ENCODE data around the gene PFKFB3. TPM values are rescaled to one million over a fixed set of nuclear protein-coding genes. Genes with fewer than 3 reads are reported as not detected.

The PFKFB3 gene
- total and polyA plus RNA-seq, 12 donors: 8.4 to 72.4 (median 29.5) TPM

DNA sequence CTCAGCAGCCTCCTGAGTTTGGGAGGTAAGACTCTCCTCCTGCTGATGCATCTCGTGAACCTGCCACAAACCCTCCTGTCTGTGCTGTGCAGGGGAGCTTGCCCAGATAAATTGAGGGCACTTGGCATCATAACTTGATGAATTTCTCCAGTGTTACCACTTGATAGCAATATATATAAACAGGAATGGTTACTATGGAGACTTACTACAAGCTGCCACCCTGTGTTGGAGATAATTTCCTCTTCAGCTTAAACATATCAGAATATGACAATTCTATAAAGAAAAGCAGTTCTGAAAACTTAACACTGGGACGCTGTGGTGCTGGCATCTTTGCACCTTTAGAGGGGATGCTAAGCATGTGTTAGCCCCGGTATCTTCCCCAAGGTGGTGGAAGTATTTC, 14.9 kb downstream of the PFKFB3 start:
- DNase-seq: no peak
- Histone ChIP-seq H3K4me1 (replicated peaks in 1 of 2) (no peaks in the 10 kb centered on the region), H3K27ac (no peak overlapping the region), H3K4me3 (no peak overlapping the region), H3K27me3 (no peaks in the 10 kb centered on the region), H3K36me3 (replicated peaks in 1 of 2) (peaks cover 0 to 83% of the 10 kb centered on the region in 2 donors), H3K9me3 (replicated peaks in 1 of 3) (no peaks in the 10 kb centered on the region)
- intact Hi-C loops (cut with DNase I): loop anchor here in 1 of 2 donors (10.0 kb wide), 1 partner anchor 103 kb away; no protein-coding TSS in a partner anchor
- WGBS, 4 donors: 65 to 96% (median 79%) methylated on average over 2 to 3 of the region's 3 CpGs
- TF ChIP-seq POLR2A (IDR thresholded peaks at IDR 0.05): no peak
- TF ChIP-seq, protein P1, sequence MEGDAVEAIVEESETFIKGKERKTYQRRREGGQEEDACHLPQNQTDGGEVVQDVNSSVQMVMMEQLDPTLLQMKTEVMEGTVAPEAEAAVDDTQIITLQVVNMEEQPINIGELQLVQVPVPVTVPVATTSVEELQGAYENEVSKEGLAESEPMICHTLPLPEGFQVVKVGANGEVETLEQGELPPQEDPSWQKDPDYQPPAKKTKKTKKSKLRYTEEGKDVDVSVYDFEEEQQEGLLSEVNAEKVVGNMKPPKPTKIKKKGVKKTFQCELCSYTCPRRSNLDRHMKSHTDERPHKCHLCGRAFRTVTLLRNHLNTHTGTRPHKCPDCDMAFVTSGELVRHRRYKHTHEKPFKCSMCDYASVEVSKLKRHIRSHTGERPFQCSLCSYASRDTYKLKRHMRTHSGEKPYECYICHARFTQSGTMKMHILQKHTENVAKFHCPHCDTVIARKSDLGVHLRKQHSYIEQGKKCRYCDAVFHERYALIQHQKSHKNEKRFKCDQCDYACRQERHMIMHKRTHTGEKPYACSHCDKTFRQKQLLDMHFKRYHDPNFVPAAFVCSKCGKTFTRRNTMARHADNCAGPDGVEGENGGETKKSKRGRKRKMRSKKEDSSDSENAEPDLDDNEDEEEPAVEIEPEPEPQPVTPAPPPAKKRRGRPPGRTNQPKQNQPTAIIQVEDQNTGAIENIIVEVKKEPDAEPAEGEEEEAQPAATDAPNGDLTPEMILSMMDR (IDR thresholded peaks at IDR 0.05): no peak

DNA sequence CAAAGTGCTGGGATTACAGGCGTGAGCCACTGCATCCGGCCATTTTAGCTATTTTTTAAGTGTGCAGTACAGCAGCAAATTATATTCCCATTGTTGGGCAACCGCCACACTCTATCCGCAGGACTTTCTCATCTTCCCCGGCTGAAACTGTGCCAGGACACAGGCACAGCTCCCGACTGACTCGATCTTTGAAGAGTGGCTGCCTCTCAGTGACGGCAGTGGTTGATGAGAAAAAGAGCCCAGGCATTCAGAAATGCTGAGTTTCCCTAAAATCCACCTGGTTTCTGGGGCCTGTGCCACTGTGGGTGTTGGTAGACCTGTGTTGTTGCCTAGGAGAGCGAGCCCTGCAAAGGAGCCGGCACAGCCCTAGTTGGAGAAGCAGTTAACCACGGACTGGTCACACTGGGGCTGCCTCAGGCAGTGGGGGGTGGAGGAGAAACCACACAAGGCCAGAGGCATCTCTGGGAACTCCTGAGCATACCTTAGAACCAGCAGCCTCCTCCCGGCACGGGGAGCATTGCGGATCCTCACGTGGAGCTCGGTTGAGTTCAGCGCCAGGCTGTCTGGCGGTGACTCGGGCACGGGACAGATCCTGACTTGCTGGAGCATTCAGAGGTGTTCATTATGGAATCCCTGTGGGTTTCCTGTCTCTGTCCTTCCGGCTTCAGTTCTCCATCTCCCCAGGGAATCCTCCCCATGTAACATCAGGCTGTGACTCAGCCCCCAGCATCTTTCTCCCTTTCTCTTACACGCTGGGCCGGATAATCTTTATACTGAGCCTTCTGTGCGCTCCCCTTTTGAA, 16.2 kb downstream of the PFKFB3 start:
- H3K27ac ChIP-seq: no peak overlapping the region
- TF ChIP-seq, protein P1 (IDR thresholded peaks at IDR 0.05): no peak
- no peak for TF ChIP-seq POLR2A (IDR thresholded peaks at IDR 0.05)
- no peaks in the 10 kb centered on the region for H3K9me3 ChIP-seq (replicated peaks in 1 of 3)
- WGBS, 4 donors: 87 to 90% (median 89%) methylated on average over 18 to 24 of the region's 24 CpGs
- DNase-seq: no peak
- H3K27me3 ChIP-seq: no peaks in the 10 kb centered on the region
- H3K4me3 ChIP-seq: no peak overlapping the region
- H3K4me1 ChIP-seq (replicated peaks in 1 of 2): no peaks in the 10 kb centered on the region
- intact Hi-C loops (cut with DNase I): loop anchor here in 1 of 2 donors (10.0 kb wide), 1 partner anchor 104 kb away; no protein-coding TSS in a partner anchor
- H3K36me3 ChIP-seq (replicated peaks in 1 of 2): peaks cover 0 to 92% of the 10 kb centered on the region in 2 donors

DNA sequence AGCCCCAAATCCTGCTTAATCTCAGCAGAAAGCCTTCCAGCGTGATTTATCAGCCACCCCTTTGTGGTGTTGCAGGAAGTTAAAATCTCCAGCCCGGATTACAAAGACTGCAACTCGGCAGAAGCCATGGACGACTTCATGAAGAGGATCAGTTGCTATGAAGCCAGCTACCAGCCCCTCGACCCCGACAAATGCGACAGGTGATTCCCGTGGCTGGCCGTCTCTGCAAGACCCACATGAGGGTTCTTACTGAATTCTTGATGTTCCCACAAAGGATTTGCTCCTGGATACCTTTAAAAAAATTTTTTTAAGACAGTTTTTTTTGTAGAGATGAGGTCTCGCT, 16.7 kb downstream of the PFKFB3 start:
- Histone ChIP-seq H3K9me3 (replicated peaks in 1 of 3) (no peaks in the 10 kb centered on the region), H3K27me3 (no peaks in the 10 kb centered on the region), H3K27ac (no peak overlapping the region), H3K36me3 (replicated peaks in 1 of 2) (peaks cover 0 to 92% of the 10 kb centered on the region in 2 donors), H3K4me1 (replicated peaks in 1 of 2) (no peaks in the 10 kb centered on the region), H3K4me3 (no peak overlapping the region)
- no peak for DNase-seq
- no peak for TF ChIP-seq POLR2A (IDR thresholded peaks at IDR 0.05)
- TF ChIP-seq, protein P1 (IDR thresholded peaks at IDR 0.05): no peak
- intact Hi-C loops (cut with DNase I): loop anchor here in 1 of 2 donors (10.0 kb wide), 1 partner anchor 105 kb away; no protein-coding TSS in a partner anchor
- 90 to 92% (median 91%) methylated on average over 10 of the region's 10 CpGs for WGBS, 4 donors

DNA sequence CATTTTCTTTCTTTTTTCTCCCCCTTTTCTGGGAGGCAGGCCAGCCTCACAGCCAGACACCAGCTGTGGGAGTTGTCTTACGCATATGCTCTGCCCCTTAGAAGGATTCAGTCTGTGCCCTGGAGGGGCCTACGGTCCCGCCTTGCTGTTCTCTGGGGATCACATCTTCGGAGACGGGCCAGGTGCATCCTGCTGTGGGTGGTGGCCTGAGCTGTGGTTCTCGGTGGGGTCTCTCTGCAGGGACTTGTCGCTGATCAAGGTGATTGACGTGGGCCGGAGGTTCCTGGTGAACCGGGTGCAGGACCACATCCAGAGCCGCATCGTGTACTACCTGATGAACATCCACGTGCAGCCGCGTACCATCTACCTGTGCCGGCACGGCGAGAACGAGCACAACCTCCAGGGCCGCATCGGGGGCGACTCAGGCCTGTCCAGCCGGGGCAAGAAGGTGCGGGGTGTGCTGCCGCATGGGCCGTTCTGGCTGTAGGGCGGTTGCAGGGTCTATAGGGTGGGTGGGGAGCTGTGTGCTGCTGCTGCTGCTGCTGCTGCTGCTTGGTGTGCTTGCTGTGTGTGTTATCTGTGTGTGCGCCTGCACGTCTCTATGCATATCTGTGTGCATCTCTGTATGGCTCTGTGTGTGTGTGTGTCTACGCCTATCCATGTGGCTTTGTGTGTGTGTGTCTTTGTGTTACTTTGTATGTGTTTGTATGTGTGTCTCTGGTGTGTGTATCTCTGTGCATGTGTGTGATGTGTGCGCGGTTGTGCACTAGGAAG, 17.9 kb downstream of the PFKFB3 start:
- 93 to 95% (median 95%) methylated on average over 15 to 32 of the region's 32 CpGs for WGBS, 4 donors
- intact Hi-C loops (cut with DNase I): loop anchor here in 1 of 2 donors (10.0 kb wide), 1 partner anchor 164 kb away; no protein-coding TSS in a partner anchor

More for the DNA sequence above, 17.9 kb downstream of the PFKFB3 start:
- Histone ChIP-seq H3K27me3 (no peaks in the 10 kb centered on the region), H3K4me3 (no peak overlapping the region), H3K36me3 (replicated peaks in 1 of 2) (peaks cover 0 to 92% of the 10 kb centered on the region in 2 donors), H3K27ac (no peak overlapping the region), H3K9me3 (replicated peaks in 1 of 3) (no peaks in the 10 kb centered on the region), H3K4me1 (replicated peaks in 1 of 2) (no peaks in the 10 kb centered on the region)
- DNase-seq: no peak
- no peak for TF ChIP-seq POLR2A (IDR thresholded peaks at IDR 0.05)
- TF ChIP-seq, protein P1 (IDR thresholded peaks at IDR 0.05): no peak

All from adrenal gland (tissue), 12 donors.